Middle frontal gyrus (tissue), 1 donor: ENCODE measurements around the gene TTLL11.
A peak's percentile ranks its signal among the peaks of the same experiment; 100 is the strongest.

ENCODE experiments used
- DNase-seq: peaks from one replicate; pipeline ENCODE4 v3.0.0-alpha.2; 2015; ENCODE audit warnings: low spot score; ENCODE audit errors: extremely low spot score

The TTLL11 gene

DNA sequence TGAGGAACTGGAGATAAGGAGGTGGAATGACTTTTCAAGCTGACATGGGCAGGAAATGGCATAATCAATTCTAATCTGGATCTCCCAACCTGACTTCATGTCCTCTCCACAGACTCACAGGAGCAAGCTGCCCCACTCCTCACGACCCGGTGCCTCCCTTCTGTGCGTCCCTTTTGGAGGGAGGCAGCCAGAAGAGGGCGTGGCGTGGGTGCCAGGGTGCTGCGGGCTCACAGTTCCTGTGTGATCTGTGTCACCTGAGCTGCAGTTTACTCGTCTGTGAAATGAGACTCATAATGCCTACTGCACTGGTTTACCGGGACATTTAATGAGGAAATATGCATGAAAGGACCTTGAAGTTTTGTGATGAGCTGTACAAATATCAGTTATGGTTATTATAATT lies 234.3 kb downstream of the TTLL11 start:
- no peak for DNase-seq

DNA sequence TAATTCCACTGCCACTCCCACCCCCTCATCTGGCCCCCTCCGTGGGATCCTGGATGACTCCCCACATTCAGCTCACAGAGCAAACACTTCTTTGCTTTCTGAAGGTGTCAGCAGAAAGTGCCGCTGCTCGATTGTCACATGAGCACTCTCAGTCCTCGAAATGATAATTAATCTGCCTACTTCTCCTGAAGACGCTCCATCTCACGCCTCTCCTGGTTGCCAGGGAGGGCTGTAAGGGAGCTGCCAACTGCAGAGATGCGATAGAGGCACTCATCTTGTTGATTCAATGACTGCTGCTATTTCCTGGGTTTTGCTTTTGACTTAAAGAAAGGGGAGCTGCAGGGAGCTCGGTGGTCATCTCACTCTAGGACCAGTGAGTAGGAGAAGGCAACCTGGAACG lies 235.2 kb downstream of the TTLL11 start:
- no peak for DNase-seq

GRCh38 chr9:121855476-121855875 lies 237.6 kb downstream of the TTLL11 start:
- DNase-seq = no peak

GRCh38 chr9:121853617-121854395 lies 239.3 kb downstream of the TTLL11 start:
- DNase-seq = no peak

- DNase-seq = no peak
These were observed 240.2 kb downstream of the TTLL11 start for GRCh38 chr9:121852651-121853616.

DNA sequence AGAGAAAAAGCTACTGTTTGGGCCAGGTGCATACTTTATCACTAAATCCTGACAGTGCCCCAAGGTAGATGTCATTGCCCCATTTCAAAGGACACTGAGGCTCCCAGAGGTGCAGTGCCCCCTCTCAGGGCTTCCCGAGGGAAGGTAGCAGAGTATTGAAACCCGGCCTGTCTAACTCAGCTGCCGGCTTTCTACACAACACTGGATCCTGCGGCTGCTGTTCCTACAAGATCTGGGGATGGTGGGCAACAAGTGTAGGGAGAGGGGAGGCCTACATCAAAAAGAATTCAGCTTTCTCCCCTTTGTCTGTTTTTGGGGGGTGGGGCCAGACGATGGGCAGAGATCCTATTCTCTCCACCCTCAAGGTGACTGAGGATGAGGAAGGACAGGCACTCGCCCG lies 240.9 kb downstream of the TTLL11 start:
- DNase-seq = no peak

- no peak for DNase-seq
These were observed 241.4 kb downstream of the TTLL11 start for GRCh38 chr9:121851641-121852091.

DNA sequence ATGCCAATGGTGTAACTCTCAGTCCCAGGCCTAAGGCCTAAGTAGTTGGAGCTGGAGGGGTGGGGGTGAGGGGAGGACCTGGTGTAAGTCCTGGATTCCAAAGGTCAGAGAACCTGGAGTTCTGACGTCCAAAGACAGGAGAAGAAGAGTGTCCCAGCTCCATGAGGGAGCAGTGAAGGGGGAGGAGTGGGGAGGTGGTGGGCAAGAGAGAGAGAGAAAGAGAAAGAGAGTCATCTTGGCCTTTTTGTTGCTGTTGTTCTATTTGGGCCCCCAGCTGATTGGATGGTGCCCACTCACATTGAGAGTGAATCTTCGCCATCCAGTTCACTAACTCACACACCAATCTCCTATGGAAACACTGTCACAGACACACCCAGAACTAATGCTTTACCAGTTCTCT lies 242.7 kb downstream of the TTLL11 start:
- DNase-seq = no peak

GRCh38 chr9:121849554-121849953 lies 243.6 kb downstream of the TTLL11 start:
- no peak for DNase-seq

- DNase-seq = no peak
These were observed 248.5 kb downstream of the TTLL11 start for GRCh38 chr9:121844562-121844961.

GRCh38 chr9:121844098-121844497 lies 249.0 kb downstream of the TTLL11 start:
- no peak for DNase-seq

- DNase-seq = no peak
These were observed 250.5 kb downstream of the TTLL11 start for GRCh38 chr9:121842612-121842978.

DNA sequence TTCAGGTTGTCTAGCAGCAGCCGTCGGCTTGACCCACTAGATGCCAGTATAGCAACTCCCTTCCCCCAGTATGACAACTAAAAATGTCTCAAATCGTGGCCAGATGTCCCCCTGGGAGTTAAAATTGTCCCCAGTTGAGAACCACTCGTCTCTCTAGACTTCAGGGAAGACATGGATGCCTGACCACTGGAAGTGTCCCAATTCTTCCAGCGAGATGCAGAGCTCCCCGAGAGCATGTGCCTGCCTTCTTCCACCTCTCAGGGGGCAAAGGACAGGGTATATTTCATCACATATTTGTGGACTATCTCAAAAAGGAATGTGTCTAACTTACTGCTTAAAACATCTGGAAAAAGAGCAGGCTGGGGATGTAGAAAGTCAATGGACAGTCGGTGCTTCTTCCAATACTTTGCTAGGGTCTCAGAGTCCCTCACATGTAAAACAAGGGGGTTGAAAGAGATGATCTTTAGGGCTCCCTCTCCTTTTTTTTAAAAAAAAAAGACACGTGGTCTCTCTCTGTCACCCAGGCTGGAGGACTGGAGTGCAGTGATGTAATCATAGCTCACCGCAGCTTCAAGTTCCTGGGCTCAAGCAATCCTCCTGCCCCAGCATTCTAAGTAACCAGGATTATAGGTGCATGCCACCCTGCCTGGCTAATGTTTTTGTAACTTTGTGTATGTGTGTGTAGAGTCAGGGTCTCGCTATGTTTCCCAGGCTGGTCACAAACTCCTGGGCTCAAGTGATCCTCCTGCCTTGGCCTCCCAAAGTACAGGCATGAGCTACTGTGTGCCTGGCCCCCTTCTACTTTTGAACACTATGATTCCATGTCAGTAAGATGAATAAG lies 251.1 kb downstream of the TTLL11 start:
- DNase-seq = no peak

DNA sequence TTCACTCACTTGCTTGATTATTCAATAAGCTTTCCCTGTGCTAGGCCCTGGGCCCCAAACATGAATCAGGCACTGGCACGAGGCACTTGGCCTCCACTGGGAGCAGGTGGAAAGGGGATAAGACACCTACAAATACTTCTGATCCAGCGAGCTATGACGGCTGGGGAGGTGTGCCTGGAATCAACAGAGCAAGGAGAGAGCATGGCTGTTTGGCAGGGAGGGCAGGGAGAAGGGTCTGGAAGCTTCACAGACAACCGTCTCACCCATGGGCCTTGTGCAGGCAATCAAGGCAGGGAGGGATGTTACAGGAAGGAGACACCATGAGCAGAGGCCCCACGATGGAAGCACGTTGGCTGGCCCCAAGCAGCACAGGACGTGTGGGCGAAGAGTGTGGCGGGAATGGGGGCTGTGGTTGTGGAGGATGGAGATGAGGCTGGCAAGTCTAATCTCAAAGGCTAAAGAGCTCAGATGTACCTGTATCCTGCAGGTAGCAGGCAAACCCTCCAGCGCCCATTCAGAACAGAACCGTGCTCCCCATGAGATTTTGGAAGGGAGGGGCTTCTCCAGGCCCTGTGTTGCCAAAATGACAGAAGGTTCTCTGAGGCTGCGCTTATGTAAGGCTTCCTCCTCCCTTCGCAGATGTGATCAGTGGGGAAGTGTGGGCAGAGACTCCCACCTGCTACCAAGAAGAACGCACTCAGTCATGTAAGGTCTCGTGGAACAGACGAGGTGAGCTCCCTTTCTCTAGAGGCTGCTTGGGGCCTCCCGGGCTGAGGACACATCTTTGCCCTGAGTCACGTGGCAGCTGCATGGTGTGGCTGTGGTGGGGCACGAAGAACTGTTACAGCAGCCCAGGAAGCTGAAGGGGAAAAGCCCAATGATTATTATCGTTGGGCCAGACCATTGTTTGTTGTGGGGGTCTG lies 252.0 kb downstream of the TTLL11 start:
- DNase-seq = no peak

DNA sequence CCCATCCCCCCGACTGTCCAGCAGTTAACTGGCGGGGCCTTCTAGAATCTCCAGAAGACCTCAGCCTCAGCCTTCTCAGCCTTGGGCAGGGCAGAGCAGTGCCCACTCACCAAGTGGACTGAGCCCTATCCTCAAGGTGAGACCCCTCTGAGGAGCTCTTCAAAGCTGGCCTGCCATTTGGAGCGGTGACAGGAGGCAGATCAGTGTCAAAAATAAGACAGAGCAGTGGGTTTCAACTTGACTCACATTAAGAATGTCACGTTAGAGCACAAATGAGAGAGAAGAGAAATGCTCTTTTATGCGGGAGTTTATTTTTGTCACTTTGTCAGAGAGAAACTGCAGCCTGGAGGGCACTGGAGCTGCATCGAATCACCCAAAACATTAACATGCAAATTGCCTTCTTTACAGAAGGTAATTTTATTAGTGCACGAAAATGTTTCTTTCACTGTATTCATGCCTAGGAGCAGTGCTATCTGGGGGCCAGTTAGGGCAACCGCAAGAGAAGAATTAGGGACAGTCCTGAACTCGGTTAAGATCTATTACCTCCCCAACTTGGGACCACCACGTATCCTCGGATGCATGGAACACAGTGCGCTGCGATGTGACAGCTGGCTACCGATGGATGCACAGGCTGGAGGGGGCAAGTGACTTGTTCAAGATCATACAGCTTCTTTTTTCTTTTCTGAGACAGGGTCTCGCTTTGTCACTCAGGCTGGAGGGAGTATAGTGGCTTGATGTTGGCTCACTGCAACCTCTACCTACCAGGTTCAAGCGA lies 253.2 kb downstream of the TTLL11 start:
- DNase-seq = no peak

- DNase-seq = no peak
These were observed 254.1 kb downstream of the TTLL11 start for GRCh38 chr9:121838746-121839669.

DNA sequence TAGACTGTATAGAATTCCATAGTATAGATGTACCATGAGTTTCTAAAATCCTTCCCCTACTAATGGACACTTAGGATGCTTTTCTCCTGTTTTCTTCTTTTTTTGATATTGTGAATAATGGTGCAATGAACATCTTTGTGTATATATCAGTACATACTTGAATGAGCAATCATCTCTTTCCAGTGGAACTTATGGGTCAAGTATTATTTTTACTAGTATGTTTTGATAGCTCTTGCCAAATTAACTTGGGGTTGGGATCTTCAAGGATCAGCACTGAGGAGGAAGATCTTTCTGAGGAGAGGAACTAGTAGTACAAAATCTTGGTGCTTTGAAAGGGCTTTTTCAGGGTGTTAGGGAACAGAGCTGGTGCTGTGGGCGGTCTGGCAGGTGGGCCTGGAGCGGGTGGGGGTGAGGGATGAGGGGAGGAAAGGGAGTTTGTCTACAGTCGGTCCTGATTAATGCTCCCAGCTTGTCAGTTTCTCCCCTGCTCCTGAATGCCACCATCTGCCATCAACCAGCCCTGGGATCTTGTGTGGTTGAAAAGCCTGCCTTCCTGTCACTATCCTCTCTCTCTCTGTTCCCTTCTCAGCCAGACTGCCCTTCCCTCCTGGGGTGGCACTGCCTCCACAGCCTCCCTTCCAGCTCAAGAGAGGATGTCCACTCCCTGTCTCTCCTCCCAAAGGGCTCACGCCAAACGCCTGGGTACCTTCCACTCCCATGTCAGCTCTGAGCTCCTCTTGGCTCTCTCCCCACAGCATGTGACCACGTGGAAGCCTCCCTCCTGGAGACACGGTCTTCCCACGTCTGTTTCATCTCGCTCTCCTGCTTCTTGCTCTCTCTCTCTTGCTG lies 255.8 kb downstream of the TTLL11 start:
- DNase-seq = peak; percentile 43
